WTC11 (cell line): ENCODE data around the gene GRIPAP1. TPM values are rescaled to one million over a fixed set of nuclear protein-coding genes. Genes with fewer than 3 reads are reported as not detected.

Experiments
- ATAC-seq: fragments of 200-7000 bp; cut with Tn5 transposase; 2 replicates; pipeline ENCODE4 v1.10.0; 2021; ENCODE audit warnings: mild to moderate bottlenecking, moderate library complexity
- CTCF ChIA-PET: fragments of 300-600 bp; sonication (Branson Sonifier 250); formaldehyde crosslinking; loops from one replicate; lab custom pipeline; 2021; ENCODE audit warnings: antibody characterized with exemption; lab: Charles Lee
- POLR2A ChIA-PET: fragments of 350-600 bp; sonication (Branson Sonifier 250); formaldehyde crosslinking; loops from one replicate; lab custom pipeline; 2021; ENCODE audit warnings: antibody characterized with exemption; lab: Charles Lee
- DNase-seq: peaks from one replicate; pipeline ENCODE4 v3.0.0; 2021; ENCODE audit warnings: low spot score
- H3K27ac Mint-ChIP-seq: 2 replicates; pipeline ENCODE4 v1.8.0; 2021; ENCODE audit warnings: mixed read lengths
- H3K27me3 Mint-ChIP-seq: 2 replicates; pipeline ENCODE4 v1.8.0; 2021; ENCODE audit warnings: low read depth, mild to moderate bottlenecking, moderate library complexity, mixed read lengths
- H3K36me3 Mint-ChIP-seq: 2 replicates; pipeline ENCODE4 v1.8.0; 2021; ENCODE audit warnings: mixed read lengths
- H3K4me1 Mint-ChIP-seq: 2 replicates; pipeline ENCODE4 v1.8.0; 2022; ENCODE audit warnings: mixed read lengths
- H3K4me3 Mint-ChIP-seq: 2 replicates; pipeline ENCODE4 v1.8.0; 2021; ENCODE audit warnings: mild to moderate bottlenecking, moderate library complexity, mixed read lengths
- H3K9me3 Mint-ChIP-seq: 2 replicates; pipeline ENCODE4 v1.8.0; 2021; ENCODE audit warnings: mixed read lengths
- CREB1 ChIP-seq: sonication (generic); formaldehyde crosslinking; IDR thresholded peaks from 2 replicates; pipeline ENCODE4 v1.8.0; 2023; ENCODE audit warnings: mild to moderate bottlenecking, missing genetic modification reagents
- CREM ChIP-seq: sonication (generic); formaldehyde crosslinking; IDR thresholded peaks from 2 replicates; pipeline ENCODE4 v1.8.1; 2022; ENCODE audit warnings: mild to moderate bottlenecking, missing genetic modification reagents, moderate library complexity
- ELF4 ChIP-seq: sonication (generic); formaldehyde crosslinking; IDR thresholded peaks from 2 replicates; pipeline ENCODE4 v1.8.1; 2022; ENCODE audit warnings: low read depth, mild to moderate bottlenecking, moderate library complexity, missing genetic modification reagents
- JUN ChIP-seq: sonication (generic); formaldehyde crosslinking; IDR thresholded peaks from 2 replicates; pipeline ENCODE4 v1.8.0; 2023; ENCODE audit warnings: mild to moderate bottlenecking, missing genetic modification reagents
- KAT7 ChIP-seq: sonication (generic); formaldehyde crosslinking; IDR thresholded peaks from 2 replicates; pipeline ENCODE4 v1.8.1; 2023; ENCODE audit warnings: missing genetic modification reagents, mild to moderate bottlenecking, borderline replicate concordance
- OVOL2 ChIP-seq: fragments of 250-450 bp; sonication (Bioruptor Pico); IDR thresholded peaks from 2 replicates; pipeline ENCODE4 v1.9.0; 2021; ENCODE audit warnings: mild to moderate bottlenecking, borderline replicate concordance
- RORB ChIP-seq: fragments of 250-450 bp; sonication (Bioruptor Pico); IDR thresholded peaks from 2 replicates; pipeline ENCODE4 v1.9.0; 2021; ENCODE audit warnings: mild to moderate bottlenecking
- TCF7 ChIP-seq: sonication (generic); formaldehyde crosslinking; IDR thresholded peaks from 2 replicates; pipeline ENCODE4 v1.8.0; 2022; ENCODE audit warnings: mild to moderate bottlenecking, low read depth, missing genetic modification reagents, moderate library complexity
- TEAD1 ChIP-seq: sonication (generic); formaldehyde crosslinking; IDR thresholded peaks from 2 replicates; pipeline ENCODE4 v1.8.0; 2022; ENCODE audit warnings: mild to moderate bottlenecking, missing genetic modification reagents
- ZNF121 ChIP-seq: sonication (generic); formaldehyde crosslinking; IDR thresholded peaks from 2 replicates; pipeline ENCODE4 v1.8.0; 2023; ENCODE audit warnings: missing genetic modification reagents
- ZNF263 ChIP-seq: sonication (generic); formaldehyde crosslinking; IDR thresholded peaks from 2 replicates; pipeline ENCODE4 v1.8.1; 2022; ENCODE audit warnings: low read depth, mild to moderate bottlenecking, moderate library complexity, missing genetic modification reagents
- ZNF423 ChIP-seq: fragments of 250-450 bp; sonication (Bioruptor Pico); IDR thresholded peaks from 2 replicates; pipeline ENCODE4 v2.1.2; 2022; ENCODE audit warnings: mild to moderate bottlenecking, moderate library complexity
- total RNA-seq: library from RNA; stranded (reverse); gene quantifications from 3 replicates; pipeline ENCODE4 v1.2.3, GENCODE V29; 2021
- TF ChIP-seq, protein P1 (sequence below): sonication (generic); formaldehyde crosslinking; IDR thresholded peaks from 2 replicates; pipeline ENCODE4 v1.8.1; 2023; ENCODE audit warnings: mild to moderate bottlenecking, missing genetic modification reagents
- TF ChIP-seq, protein P2 (sequence below): fragments of 250-450 bp; sonication (Bioruptor Pico); IDR thresholded peaks from 2 replicates; pipeline ENCODE4 v1.9.0; 2021; ENCODE audit warnings: mild to moderate bottlenecking, borderline replicate concordance
- TF ChIP-seq, protein P3 (sequence below): sonication (generic); formaldehyde crosslinking; IDR thresholded peaks from 2 replicates; pipeline ENCODE4 v1.8.1; 2023; ENCODE audit warnings: mild to moderate bottlenecking, missing genetic modification reagents, moderate library complexity
- TF ChIP-seq, protein P4 (sequence below): sonication (generic); formaldehyde crosslinking; IDR thresholded peaks from 2 replicates; pipeline ENCODE4 v1.8.0; 2022; ENCODE audit warnings: mild to moderate bottlenecking, missing genetic modification reagents
- TF ChIP-seq, protein P5 (sequence below): sonication (generic); formaldehyde crosslinking; IDR thresholded peaks from 2 replicates; pipeline ENCODE4 v1.8.1; 2022; ENCODE audit warnings: missing genetic modification reagents, borderline replicate concordance
- TF ChIP-seq, protein P6 (sequence below): sonication (generic); formaldehyde crosslinking; IDR thresholded peaks from 2 replicates; pipeline ENCODE4 v1.8.1; 2023; ENCODE audit warnings: mild to moderate bottlenecking, missing genetic modification reagents, borderline replicate concordance
- TF ChIP-seq, protein P7 (sequence below): sonication (generic); formaldehyde crosslinking; conservative IDR thresholded peaks from 2 replicates; pipeline ENCODE4 v1.8.1; 2023; ENCODE audit warnings: mild to moderate bottlenecking, low read depth, missing genetic modification reagents, moderate library complexity

GRIPAP1 gene
- total RNA-seq, 1 experiment from 2014 or later = 70.7 TPM

DNA sequence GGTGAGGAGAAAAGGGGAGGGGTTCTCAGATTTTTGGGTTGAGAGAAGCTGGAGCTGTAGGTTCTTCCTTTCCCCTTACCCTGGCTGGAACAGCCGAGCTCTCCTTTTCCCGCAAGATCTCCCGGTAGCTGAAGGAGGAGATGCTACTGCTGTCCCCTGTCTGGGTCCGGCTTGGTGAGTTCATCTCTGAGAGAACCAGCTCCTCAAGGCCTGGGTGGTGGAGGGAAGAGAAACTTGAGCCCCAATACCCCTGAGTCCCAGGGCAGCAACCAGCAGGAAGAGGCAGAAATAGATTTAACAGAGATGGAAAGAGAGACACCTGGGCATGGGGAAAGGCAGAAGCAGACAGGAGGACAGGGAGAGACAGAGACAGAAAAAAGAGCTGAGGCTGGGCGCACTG is 23.8 kb downstream of the GRIPAP1 start (continued):
- TF ChIP-seq, protein P1, sequence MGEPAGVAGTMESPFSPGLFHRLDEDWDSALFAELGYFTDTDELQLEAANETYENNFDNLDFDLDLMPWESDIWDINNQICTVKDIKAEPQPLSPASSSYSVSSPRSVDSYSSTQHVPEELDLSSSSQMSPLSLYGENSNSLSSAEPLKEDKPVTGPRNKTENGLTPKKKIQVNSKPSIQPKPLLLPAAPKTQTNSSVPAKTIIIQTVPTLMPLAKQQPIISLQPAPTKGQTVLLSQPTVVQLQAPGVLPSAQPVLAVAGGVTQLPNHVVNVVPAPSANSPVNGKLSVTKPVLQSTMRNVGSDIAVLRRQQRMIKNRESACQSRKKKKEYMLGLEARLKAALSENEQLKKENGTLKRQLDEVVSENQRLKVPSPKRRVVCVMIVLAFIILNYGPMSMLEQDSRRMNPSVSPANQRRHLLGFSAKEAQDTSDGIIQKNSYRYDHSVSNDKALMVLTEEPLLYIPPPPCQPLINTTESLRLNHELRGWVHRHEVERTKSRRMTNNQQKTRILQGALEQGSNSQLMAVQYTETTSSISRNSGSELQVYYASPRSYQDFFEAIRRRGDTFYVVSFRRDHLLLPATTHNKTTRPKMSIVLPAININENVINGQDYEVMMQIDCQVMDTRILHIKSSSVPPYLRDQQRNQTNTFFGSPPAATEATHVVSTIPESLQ = no peak
- TF ChIP-seq ZNF121 (CRISPR knock-in tag) (no peak), ZNF263 (CRISPR knock-in tag) (no peak), TCF7 (CRISPR knock-in tag) (no peak), CREM (CRISPR knock-in tag) (no peak), ZNF423 (CRISPR knock-in tag) (no peak), OVOL2 (CRISPR knock-in tag) (no peak), CREB1 (CRISPR knock-in tag) (no peak), TEAD1 (no peak), RORB (no peak)
- TF ChIP-seq, protein P2, sequence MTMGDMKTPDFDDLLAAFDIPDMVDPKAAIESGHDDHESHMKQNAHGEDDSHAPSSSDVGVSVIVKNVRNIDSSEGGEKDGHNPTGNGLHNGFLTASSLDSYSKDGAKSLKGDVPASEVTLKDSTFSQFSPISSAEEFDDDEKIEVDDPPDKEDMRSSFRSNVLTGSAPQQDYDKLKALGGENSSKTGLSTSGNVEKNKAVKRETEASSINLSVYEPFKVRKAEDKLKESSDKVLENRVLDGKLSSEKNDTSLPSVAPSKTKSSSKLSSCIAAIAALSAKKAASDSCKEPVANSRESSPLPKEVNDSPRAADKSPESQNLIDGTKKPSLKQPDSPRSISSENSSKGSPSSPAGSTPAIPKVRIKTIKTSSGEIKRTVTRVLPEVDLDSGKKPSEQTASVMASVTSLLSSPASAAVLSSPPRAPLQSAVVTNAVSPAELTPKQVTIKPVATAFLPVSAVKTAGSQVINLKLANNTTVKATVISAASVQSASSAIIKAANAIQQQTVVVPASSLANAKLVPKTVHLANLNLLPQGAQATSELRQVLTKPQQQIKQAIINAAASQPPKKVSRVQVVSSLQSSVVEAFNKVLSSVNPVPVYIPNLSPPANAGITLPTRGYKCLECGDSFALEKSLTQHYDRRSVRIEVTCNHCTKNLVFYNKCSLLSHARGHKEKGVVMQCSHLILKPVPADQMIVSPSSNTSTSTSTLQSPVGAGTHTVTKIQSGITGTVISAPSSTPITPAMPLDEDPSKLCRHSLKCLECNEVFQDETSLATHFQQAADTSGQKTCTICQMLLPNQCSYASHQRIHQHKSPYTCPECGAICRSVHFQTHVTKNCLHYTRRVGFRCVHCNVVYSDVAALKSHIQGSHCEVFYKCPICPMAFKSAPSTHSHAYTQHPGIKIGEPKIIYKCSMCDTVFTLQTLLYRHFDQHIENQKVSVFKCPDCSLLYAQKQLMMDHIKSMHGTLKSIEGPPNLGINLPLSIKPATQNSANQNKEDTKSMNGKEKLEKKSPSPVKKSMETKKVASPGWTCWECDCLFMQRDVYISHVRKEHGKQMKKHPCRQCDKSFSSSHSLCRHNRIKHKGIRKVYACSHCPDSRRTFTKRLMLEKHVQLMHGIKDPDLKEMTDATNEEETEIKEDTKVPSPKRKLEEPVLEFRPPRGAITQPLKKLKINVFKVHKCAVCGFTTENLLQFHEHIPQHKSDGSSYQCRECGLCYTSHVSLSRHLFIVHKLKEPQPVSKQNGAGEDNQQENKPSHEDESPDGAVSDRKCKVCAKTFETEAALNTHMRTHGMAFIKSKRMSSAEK = no peak
- TF ChIP-seq, protein P3, sequence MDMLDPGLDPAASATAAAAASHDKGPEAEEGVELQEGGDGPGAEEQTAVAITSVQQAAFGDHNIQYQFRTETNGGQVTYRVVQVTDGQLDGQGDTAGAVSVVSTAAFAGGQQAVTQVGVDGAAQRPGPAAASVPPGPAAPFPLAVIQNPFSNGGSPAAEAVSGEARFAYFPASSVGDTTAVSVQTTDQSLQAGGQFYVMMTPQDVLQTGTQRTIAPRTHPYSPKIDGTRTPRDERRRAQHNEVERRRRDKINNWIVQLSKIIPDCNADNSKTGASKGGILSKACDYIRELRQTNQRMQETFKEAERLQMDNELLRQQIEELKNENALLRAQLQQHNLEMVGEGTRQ (CRISPR knock-in tag) = no peak

DNA sequence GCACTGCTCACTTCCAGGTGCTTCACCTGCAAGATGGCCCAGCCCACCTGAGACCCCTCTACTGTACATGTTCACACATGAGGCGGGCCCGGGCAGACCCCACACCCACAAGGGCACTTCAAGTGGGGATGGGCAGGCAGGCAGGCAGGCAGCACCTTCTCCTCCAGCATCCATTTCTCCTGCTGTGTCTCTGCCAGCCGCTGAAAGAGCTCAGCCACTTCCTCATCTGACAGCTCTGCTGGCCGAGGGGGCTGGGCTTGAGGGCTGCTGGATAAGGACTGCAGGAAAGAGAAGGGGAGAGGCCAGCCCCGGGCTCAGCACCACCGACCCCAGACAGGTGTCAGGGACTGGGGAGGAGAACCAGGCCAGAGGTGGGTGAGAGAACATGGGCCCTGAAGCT is 26.0 kb downstream of the GRIPAP1 start:
- no peaks in the 10 kb centered on the region for H3K9me3 Mint-ChIP-seq
- H3K4me1 Mint-ChIP-seq = no peaks in the 10 kb centered on the region
- no peak for DNase-seq
- H3K27me3 Mint-ChIP-seq = no peaks in the 10 kb centered on the region
- ATAC-seq = no peak
- ChIA-PET CTCF (no interaction called here), POLR2A (no interaction called here)
- no peak overlapping the region for H3K4me3 Mint-ChIP-seq
- no peak overlapping the region for H3K27ac Mint-ChIP-seq
- peaks cover 37% of the 10 kb centered on the region for H3K36me3 Mint-ChIP-seq
- no peak for TF ChIP-seq JUN (CRISPR knock-in tag)
- no peak for TF ChIP-seq ELF4 (CRISPR knock-in tag)
- TF ChIP-seq, protein P4, sequence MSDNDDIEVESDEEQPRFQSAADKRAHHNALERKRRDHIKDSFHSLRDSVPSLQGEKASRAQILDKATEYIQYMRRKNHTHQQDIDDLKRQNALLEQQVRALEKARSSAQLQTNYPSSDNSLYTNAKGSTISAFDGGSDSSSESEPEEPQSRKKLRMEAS = no peak
- TF ChIP-seq, protein P5, sequence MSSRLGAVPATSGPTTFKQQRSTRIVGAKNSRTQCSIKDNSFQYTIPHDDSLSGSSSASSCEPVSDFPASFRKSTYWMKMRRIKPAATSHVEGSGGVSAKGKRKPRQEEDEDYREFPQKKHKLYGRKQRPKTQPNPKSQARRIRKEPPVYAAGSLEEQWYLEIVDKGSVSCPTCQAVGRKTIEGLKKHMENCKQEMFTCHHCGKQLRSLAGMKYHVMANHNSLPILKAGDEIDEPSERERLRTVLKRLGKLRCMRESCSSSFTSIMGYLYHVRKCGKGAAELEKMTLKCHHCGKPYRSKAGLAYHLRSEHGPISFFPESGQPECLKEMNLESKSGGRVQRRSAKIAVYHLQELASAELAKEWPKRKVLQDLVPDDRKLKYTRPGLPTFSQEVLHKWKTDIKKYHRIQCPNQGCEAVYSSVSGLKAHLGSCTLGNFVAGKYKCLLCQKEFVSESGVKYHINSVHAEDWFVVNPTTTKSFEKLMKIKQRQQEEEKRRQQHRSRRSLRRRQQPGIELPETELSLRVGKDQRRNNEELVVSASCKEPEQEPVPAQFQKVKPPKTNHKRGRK = no peak
- TF ChIP-seq, protein P6, sequence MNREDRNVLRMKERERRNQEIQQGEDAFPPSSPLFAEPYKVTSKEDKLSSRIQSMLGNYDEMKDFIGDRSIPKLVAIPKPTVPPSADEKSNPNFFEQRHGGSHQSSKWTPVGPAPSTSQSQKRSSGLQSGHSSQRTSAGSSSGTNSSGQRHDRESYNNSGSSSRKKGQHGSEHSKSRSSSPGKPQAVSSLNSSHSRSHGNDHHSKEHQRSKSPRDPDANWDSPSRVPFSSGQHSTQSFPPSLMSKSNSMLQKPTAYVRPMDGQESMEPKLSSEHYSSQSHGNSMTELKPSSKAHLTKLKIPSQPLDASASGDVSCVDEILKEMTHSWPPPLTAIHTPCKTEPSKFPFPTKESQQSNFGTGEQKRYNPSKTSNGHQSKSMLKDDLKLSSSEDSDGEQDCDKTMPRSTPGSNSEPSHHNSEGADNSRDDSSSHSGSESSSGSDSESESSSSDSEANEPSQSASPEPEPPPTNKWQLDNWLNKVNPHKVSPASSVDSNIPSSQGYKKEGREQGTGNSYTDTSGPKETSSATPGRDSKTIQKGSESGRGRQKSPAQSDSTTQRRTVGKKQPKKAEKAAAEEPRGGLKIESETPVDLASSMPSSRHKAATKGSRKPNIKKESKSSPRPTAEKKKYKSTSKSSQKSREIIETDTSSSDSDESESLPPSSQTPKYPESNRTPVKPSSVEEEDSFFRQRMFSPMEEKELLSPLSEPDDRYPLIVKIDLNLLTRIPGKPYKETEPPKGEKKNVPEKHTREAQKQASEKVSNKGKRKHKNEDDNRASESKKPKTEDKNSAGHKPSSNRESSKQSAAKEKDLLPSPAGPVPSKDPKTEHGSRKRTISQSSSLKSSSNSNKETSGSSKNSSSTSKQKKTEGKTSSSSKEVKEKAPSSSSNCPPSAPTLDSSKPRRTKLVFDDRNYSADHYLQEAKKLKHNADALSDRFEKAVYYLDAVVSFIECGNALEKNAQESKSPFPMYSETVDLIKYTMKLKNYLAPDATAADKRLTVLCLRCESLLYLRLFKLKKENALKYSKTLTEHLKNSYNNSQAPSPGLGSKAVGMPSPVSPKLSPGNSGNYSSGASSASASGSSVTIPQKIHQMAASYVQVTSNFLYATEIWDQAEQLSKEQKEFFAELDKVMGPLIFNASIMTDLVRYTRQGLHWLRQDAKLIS = no peak
- TF ChIP-seq, protein P7, sequence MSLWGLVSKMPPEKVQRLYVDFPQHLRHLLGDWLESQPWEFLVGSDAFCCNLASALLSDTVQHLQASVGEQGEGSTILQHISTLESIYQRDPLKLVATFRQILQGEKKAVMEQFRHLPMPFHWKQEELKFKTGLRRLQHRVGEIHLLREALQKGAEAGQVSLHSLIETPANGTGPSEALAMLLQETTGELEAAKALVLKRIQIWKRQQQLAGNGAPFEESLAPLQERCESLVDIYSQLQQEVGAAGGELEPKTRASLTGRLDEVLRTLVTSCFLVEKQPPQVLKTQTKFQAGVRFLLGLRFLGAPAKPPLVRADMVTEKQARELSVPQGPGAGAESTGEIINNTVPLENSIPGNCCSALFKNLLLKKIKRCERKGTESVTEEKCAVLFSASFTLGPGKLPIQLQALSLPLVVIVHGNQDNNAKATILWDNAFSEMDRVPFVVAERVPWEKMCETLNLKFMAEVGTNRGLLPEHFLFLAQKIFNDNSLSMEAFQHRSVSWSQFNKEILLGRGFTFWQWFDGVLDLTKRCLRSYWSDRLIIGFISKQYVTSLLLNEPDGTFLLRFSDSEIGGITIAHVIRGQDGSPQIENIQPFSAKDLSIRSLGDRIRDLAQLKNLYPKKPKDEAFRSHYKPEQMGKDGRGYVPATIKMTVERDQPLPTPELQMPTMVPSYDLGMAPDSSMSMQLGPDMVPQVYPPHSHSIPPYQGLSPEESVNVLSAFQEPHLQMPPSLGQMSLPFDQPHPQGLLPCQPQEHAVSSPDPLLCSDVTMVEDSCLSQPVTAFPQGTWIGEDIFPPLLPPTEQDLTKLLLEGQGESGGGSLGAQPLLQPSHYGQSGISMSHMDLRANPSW = no peak
- no peak for TF ChIP-seq CREB1 (CRISPR knock-in tag)
- TF ChIP-seq KAT7 (CRISPR knock-in tag) = no peak
- TF ChIP-seq TCF7 (CRISPR knock-in tag) = no peak
